CD4-positive, alpha-beta T cell treated with Interleukin-12 subunit alpha and Interleukin-12 subunit beta, for 1 hour (primary cell): Measurements from ENCODE around the gene FOXD2.

ENCODE experiments used
- DNase-seq: peaks from one replicate; pipeline ENCODE4 v3.0.0-alpha.2; 2020

Gene FOXD2

GRCh38 chr1:47469390-47469759, 31.5 kb downstream of the FOXD2 start:
- no peak for DNase-seq

- no peak for DNase-seq
Measured at GRCh38 chr1:47469910-47470309, 32.1 kb downstream of the FOXD2 start.

GRCh38 chr1:47471163-47471562, 33.3 kb downstream of the FOXD2 start:
- no peak for DNase-seq

DNA sequence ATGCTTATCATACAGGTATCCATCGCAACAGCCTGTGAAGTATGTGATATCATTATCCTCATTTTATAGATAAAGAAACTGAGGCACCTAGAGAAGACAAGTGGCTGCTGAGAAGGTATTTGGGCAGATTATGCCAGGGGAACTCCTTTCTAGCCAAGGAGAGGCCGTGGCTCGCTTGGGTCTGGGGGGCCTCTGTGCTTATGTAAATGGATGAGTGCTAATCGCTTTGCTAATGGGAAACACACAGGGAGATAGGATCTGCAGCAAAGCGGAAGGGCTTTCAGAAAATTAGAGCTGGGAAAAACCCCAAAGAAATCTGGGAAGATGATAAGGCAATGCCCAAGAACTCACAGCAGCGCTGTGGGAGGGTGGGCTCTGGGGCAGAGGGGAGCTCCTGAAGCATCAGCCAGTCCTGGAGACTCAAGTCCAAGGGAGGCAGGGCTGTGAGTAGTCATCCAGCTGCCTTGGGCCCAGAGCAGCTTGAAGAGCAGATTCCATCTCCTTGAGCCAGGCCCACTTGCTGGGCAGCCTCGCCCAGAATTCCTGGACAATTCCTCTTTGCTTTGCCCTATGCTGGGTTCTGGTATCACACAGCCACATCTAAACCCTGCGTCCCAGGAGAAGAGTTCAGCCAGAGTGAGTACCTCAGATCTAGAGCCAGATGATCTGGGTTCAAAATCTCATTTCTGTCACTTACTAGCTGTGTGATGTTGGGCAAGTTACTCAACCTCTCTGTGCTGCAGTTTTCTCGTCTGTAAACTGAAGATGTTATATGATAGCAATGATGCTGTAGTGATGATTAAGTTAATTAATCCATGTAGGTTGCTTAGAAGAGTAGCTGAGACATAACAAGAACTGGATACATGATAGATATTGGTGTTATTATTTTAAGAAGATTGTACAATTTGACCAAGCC, 36.7 kb downstream of the FOXD2 start:
- DNase-seq, result no peak

DNA sequence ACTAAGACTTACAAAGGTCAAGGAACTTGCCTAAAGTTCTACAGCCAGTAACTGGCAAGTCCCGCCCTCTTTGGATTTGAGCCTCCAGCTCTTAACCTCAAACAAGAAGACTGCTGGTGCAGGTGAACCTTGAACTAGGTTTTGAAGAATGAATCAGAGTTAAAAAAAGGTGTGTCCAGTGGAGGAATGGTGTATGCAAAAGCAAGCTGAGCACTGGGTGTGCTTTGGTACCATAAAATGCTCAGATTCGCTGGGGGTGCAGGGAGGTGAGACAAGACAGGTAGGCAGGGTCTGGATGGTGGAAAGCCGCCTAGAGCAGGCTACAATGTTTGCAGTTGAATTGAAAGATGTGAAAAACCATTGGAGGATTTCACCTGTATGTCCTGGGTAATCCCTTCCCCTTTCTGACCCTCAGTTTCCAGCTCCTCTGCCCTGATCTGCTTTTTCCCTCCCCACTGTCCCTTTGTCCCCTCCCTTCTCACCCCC, 39.8 kb downstream of the FOXD2 start:
- DNase-seq, result no peak

- DNase-seq, result no peak
Measured at GRCh38 chr1:47478090-47478489, 40.2 kb downstream of the FOXD2 start.

GRCh38 chr1:47479664-47480063, 41.8 kb downstream of the FOXD2 start:
- no peak for DNase-seq

GRCh38 chr1:47481936-47482335, 44.1 kb downstream of the FOXD2 start:
- no peak for DNase-seq

DNA sequence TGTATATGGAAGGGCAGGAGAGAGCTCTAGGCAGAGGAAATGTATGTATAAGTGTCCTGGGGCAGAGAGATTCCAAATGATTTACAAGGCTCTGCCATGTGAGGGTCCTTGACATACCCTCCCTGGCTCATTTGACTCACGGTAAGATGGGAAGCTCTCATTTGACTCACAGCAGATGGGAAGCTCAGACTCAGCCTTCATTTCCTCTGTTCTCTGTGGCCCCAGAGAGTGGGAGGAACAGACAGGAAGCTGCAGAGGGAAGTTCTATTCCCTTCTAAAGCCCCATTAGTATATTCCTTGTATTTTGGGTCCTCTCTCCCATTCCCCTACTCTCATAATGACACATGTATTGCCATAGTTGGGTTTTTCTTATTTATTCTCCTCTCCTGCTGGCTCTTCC, 44.9 kb downstream of the FOXD2 start:
- no peak for DNase-seq

DNA sequence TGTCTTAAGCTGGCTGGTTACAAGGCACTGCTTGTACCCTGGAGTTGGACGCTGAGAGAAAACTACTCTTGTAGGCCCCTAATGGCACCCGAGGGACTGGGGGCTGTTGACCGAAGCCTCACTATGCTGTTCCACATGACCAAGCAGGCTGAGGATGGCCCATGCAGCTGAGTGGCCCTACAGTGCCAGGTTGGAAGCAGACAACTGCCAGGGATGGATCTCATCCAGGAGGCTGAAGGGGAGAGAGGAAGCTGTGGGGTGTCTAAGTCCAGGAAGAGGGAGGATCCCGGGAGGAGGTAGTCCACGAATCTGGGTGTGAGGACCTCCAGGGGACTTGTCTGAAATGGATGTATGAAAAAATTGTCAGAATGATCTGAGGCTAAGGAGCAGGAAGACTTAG, 45.8 kb downstream of the FOXD2 start:
- DNase-seq, result no peak

- no peak for DNase-seq
Measured at GRCh38 chr1:47485817-47486216, 48.0 kb downstream of the FOXD2 start.

DNA sequence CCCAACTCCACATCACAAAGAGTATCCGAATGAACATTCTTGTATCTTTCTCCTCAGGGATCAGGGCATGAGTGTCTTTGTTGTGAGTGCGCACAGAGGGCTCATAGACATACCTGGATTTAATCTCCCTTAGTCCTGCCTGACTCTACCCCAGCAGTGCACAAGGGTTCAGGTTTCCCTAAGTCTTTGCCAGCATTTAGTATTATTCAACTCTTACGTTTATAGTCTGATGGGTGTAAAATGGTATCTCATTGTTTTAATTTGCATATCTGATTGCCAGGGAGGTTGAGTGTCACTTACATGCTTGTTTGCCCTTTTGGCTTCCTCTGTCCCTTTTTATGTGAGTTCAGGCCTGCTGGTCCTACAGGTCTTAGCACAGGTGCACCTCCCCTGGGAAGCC, 49.5 kb downstream of the FOXD2 start:
- no peak for DNase-seq

DNA sequence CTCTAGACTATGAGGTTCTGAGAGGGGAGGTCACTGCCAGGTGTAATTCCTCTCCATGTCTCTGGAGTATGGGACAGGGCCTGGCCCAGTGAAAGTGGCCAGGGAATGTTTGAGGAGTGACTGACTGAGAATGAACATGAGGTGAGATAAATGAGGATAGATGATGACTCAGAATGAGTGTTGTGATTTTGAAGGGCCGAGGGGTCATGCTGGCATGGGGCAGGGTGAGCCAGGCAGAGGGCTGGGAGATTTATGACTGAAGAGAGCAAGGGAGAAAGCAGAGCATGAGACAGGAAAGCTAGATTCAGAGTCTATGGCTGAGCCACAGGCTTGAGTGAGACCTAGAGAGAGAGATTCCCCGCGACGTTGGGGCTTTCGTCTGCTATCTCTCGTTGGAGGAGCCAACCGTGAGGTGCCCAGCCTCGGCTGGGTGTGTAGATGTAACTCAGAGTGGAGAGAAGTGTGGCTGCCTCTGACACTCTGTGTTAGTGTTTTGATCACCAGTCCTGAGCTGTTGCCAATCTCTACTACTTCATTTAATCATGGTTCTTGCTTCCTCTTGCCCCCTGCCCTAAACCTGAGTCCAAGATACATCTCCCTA, 50.1 kb downstream of the FOXD2 start:
- DNase-seq, result no peak
